ENCODE data around the gene PREX1. TPM values are rescaled to one million over a fixed set of nuclear protein-coding genes. Genes with fewer than 3 reads are reported as not detected.

Gene PREX1
- total RNA-seq, 1 donor from 2014 or later: 11.2 TPM

DNA sequence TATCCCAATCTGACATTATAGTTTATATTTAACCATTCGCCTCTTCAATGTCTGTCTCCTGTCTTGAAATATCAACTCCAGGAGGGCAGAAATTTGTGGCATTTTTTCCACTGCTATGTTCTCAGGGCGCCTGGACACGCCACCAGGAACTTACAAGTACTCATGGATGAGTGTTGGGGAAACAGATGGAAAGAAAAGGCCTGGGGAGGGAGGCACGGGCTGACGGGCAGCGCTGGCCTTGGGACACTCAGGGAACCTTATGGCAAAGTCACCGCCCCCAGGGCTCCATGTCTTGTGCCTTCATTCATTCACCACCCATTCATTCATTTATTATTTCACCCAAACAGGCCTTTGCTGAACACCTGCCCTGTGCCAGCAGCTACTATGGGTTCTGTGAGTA is 222.9 kb downstream of the PREX1 start:
- intact Hi-C loops (cut with micrococcal nuclease): no loop called here
- Histone ChIP-seq H3K4me3 (no peak overlapping the region), H3K36me3 (no peaks in the 10 kb centered on the region), H3K27me3 (ENCODE audit: low read depth) (peaks cover 28% of the 10 kb centered on the region), H3K9me3 (replicated peaks) (peaks cover 10% of the 10 kb centered on the region), H3K4me1 (no peaks in the 10 kb centered on the region), H3K27ac (replicated peaks) (no peak overlapping the region)
- DNase-seq: no peak
- TF ChIP-seq, protein P1, sequence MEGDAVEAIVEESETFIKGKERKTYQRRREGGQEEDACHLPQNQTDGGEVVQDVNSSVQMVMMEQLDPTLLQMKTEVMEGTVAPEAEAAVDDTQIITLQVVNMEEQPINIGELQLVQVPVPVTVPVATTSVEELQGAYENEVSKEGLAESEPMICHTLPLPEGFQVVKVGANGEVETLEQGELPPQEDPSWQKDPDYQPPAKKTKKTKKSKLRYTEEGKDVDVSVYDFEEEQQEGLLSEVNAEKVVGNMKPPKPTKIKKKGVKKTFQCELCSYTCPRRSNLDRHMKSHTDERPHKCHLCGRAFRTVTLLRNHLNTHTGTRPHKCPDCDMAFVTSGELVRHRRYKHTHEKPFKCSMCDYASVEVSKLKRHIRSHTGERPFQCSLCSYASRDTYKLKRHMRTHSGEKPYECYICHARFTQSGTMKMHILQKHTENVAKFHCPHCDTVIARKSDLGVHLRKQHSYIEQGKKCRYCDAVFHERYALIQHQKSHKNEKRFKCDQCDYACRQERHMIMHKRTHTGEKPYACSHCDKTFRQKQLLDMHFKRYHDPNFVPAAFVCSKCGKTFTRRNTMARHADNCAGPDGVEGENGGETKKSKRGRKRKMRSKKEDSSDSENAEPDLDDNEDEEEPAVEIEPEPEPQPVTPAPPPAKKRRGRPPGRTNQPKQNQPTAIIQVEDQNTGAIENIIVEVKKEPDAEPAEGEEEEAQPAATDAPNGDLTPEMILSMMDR (IDR thresholded peaks at IDR 0.05; ENCODE audit: borderline replicate concordance): no peak

DNA sequence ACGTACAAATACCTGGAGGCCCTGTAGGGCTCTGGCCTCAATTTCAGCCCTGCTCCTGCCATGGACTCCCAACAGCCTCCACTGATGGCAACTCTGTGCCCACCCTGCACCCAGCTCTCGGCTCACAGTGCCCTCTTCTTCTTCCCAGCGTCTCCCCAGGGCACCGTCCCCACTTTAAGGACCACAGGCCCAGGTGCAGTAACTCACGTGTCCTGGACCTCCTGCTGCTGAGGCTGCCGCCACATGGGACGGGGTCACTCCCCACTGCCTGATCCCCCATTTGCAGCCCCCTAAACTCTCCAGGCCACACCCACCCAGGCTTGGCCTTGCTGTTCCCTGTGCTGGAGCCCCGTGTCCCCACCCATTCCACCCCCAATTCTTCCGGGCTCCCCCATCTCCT is 223.4 kb downstream of the PREX1 start:
- DNase-seq: no peak

DNA sequence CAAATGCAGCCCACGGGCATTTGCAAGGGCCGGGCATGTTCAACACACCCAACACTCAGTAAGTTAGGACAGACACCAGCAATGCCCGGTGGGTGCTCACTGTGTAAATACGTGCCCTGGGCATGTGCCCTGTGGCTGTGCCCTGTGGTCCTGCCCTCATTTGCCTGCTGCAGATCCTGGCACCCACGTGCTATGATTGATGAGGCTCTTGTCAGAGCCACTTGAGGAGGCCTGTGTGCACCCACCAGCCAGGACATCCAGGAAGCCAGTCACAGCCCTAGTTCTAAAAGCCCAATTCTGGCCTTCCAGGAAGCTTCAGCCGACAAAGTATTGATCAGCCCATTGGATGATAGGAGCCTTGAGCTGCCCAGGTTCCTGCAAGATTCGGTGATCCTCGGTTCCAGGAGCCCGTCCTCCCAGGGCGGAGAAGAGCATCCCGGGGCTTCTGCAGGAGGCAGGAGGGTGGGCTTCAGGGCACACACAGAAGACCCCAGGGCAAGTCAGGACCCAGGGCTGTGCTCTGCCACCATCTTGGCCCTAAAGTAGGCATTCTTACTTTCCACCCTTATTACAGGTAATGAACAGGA is 223.9 kb downstream of the PREX1 start:
- Histone ChIP-seq H3K9me3 (replicated peaks) (peaks cover 10% of the 10 kb centered on the region), H3K27ac (replicated peaks) (no peak overlapping the region), H3K36me3 (no peaks in the 10 kb centered on the region), H3K4me3 (no peak overlapping the region), H3K27me3 (ENCODE audit: low read depth) (peaks cover 28% of the 10 kb centered on the region), H3K4me1 (no peaks in the 10 kb centered on the region)
- no peak for DNase-seq
- intact Hi-C loops (cut with micrococcal nuclease): no loop called here
- TF ChIP-seq, protein P1 (IDR thresholded peaks at IDR 0.05; ENCODE audit: borderline replicate concordance): no peak

More for the DNA sequence above, 223.4 kb downstream of the PREX1 start:
- Histone ChIP-seq H3K9me3 (replicated peaks) (peaks cover 10% of the 10 kb centered on the region), H3K27ac (replicated peaks) (no peak overlapping the region), H3K27me3 (ENCODE audit: low read depth) (peaks cover 28% of the 10 kb centered on the region), H3K4me1 (no peaks in the 10 kb centered on the region), H3K36me3 (no peaks in the 10 kb centered on the region), H3K4me3 (no peak overlapping the region)
- TF ChIP-seq, protein P1 (IDR thresholded peaks at IDR 0.05; ENCODE audit: borderline replicate concordance): no peak
- intact Hi-C loops (cut with micrococcal nuclease): no loop called here

DNA sequence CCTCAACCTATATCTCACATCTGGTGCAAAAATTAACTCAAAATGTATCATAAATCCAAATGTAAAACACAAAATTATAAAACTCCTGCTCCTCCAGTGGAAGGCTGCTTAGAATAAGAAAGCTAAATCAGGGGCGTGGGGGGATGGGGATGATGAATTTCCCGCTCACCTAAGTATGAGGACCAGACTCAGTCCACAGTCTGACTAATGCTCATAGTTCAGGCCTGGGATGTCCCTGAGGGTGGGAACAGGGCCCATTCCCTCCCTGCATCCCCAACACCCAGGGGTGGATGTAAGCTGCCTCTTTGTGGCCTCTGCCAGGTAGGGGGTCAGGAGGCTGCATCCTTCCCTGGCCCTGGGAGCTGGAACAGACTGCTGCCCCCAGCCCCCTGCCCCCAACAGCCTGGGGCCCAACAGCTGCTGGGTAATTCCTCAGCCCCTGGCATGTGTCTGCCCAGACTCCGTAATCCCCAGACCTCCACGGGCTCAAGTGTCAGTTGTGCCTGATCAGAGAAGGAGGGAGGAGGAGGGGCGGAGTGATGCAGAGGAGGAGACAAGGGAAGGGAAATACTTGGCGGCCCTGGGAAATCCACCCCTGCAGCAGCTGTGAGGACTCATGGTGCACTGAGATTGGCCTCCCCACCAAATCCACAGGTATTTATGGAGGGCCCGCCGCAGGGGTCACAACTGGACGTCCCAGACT is 224.5 kb downstream of the PREX1 start:
- no peak for DNase-seq
- TF ChIP-seq, protein P1 (IDR thresholded peaks at IDR 0.05; ENCODE audit: borderline replicate concordance): no peak
- H3K27me3 ChIP-seq (ENCODE audit: low read depth): peaks cover 28% of the 10 kb centered on the region
- intact Hi-C loops (cut with micrococcal nuclease): no loop called here
- peaks cover 10% of the 10 kb centered on the region for H3K9me3 ChIP-seq (replicated peaks)
- H3K4me1 ChIP-seq: no peaks in the 10 kb centered on the region
- no peak overlapping the region for H3K4me3 ChIP-seq
- no peak overlapping the region for H3K27ac ChIP-seq (replicated peaks)
- no peaks in the 10 kb centered on the region for H3K36me3 ChIP-seq

DNA sequence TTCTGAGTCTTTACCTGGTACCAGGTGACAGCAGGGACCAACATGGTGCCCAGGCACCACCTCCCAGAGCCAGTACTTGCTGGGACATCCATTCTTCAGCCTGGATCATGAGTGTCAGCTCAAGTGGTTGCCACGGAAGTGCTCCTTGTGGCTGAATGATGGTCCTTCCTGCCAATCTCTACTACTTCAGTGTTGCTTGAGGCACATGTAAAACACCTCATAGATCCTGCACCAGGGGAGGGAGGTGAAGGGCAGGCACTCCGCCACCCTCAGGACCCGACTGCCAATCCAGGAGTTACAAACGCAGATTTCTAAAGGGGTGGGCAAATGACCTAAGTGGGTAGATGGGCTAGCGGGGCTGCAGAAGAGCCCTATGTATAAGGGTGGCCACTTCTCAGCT is 226.0 kb downstream of the PREX1 start:
- Histone ChIP-seq H3K36me3 (no peaks in the 10 kb centered on the region), H3K27ac (replicated peaks) (no peak overlapping the region), H3K4me1 (no peaks in the 10 kb centered on the region), H3K4me3 (no peak overlapping the region), H3K9me3 (replicated peaks) (peaks cover 10% of the 10 kb centered on the region), H3K27me3 (ENCODE audit: low read depth) (peaks cover 23% of the 10 kb centered on the region)
- no peak for DNase-seq
- intact Hi-C loops (cut with micrococcal nuclease): no loop called here
- TF ChIP-seq, protein P1 (IDR thresholded peaks at IDR 0.05; ENCODE audit: borderline replicate concordance): no peak
